H9 (cell line): ENCODE measurements around the gene NTNG2. TPM values are rescaled to one million over a fixed set of nuclear protein-coding genes. Genes with fewer than 3 reads are reported as not detected.

Experiments used
- DNase-seq: peaks from one replicate; pipeline ENCODE4 v3.0.0-alpha.2; 2017
- H2AFZ ChIP-seq: one replicate; pipeline ENCODE4 v1.6.1; 2013; ENCODE audit warnings: mild to moderate bottlenecking, low read length, control low read depth, moderate library complexity
- H2AK5ac ChIP-seq: 2 replicates; pipeline ENCODE4 v1.6.1; 2013; ENCODE audit warnings: low read length, control low read depth, mixed read lengths; ENCODE audit not compliant: insufficient read length
- H2BK120ac ChIP-seq: one replicate; pipeline ENCODE4 v1.6.1; 2013; ENCODE audit warnings: low read depth, mild to moderate bottlenecking, low read length, control low read depth, inconsistent platforms; ENCODE audit not compliant: poor library complexity, severe bottlenecking
- H2BK12ac ChIP-seq: 2 replicates; pipeline ENCODE4 v1.6.1; 2013; ENCODE audit warnings: low read length, control low read depth, mixed read lengths, low read depth; ENCODE audit not compliant: insufficient read length
- H2BK15ac ChIP-seq: 2 replicates; pipeline ENCODE4 v1.6.1; 2013; ENCODE audit warnings: low read depth, low read length, control low read depth
- H2BK20ac ChIP-seq: one replicate; pipeline ENCODE4 v1.6.1; 2013; ENCODE audit warnings: low read depth, mild to moderate bottlenecking, low read length, control low read depth, inconsistent platforms; ENCODE audit not compliant: poor library complexity, severe bottlenecking
- H2BK5ac ChIP-seq: 2 replicates; pipeline ENCODE4 v1.6.1; 2013; ENCODE audit warnings: low read length, control low read depth, mixed read lengths; ENCODE audit not compliant: insufficient read length
- H3K14ac ChIP-seq: 2 replicates; pipeline ENCODE4 v1.6.1; 2013; ENCODE audit warnings: low read length, control low read depth; ENCODE audit not compliant: insufficient read depth
- H3K18ac ChIP-seq: 2 replicates; pipeline ENCODE4 v1.6.1; 2013; ENCODE audit warnings: low read depth, mild to moderate bottlenecking, mixed read lengths, low read length, control low read depth; ENCODE audit not compliant: insufficient read length
- H3K23ac ChIP-seq: 2 replicates; pipeline ENCODE4 v1.6.1; 2013; ENCODE audit warnings: low read length, control low read depth, mixed read lengths, low read depth; ENCODE audit not compliant: insufficient read length
- H3K23me2 ChIP-seq: 2 replicates; pipeline ENCODE4 v1.6.1; 2013; ENCODE audit warnings: low read depth, mild to moderate bottlenecking, mixed read lengths, low read length, control low read depth; ENCODE audit not compliant: insufficient read length, poor library complexity, severe bottlenecking
- H3K27ac ChIP-seq: 2 replicates; pipeline ENCODE4 v1.5.1; 2013; ENCODE audit warnings: low read length, control low read depth, mixed read lengths, low read depth; ENCODE audit not compliant: insufficient read length
- H3K27me3 ChIP-seq: 2 replicates; pipeline ENCODE4 v1.6.1; 2013; ENCODE audit warnings: low read length, control low read depth, inconsistent platforms; ENCODE audit not compliant: insufficient read depth
- H3K4ac ChIP-seq: 2 replicates; pipeline ENCODE4 v1.6.1; 2013; ENCODE audit warnings: low read depth, mild to moderate bottlenecking, control low read depth, inconsistent platforms, low read length, moderate library complexity
- H3K4me1 ChIP-seq: 2 replicates; pipeline ENCODE4 v1.6.1; 2013; ENCODE audit warnings: low read length, control low read depth, inconsistent platforms; ENCODE audit not compliant: insufficient read depth
- H3K4me2 ChIP-seq: 2 replicates; pipeline ENCODE4 v1.6.1; 2013; ENCODE audit warnings: low read length, control low read depth, mixed read lengths; ENCODE audit not compliant: insufficient read length, insufficient read depth
- H3K56ac ChIP-seq: 2 replicates; pipeline ENCODE4 v1.6.1; 2013; ENCODE audit warnings: low read depth, mild to moderate bottlenecking, mixed read lengths, low read length, control low read depth; ENCODE audit not compliant: insufficient read length
- H3K79me1 ChIP-seq: 2 replicates; pipeline ENCODE4 v1.6.1; 2013; ENCODE audit warnings: low read depth, mild to moderate bottlenecking, moderate library complexity, low read length, control low read depth, inconsistent platforms; ENCODE audit not compliant: insufficient read depth, poor library complexity, severe bottlenecking
- H3K79me2 ChIP-seq: 2 replicates; pipeline ENCODE4 v1.6.1; 2013; ENCODE audit warnings: low read length, control low read depth, inconsistent platforms; ENCODE audit not compliant: insufficient read depth
- H3K9ac ChIP-seq: 2 replicates; pipeline ENCODE4 v1.6.1; 2013; ENCODE audit warnings: low read length, control low read depth, mixed read lengths; ENCODE audit not compliant: insufficient read length; ENCODE audit errors: extremely low read depth
- H3K9me3 ChIP-seq: one replicate; pipeline ENCODE4 v1.6.1; 2013; ENCODE audit warnings: low read depth, low read length, inconsistent platforms; ENCODE audit not compliant: control insufficient read depth
- H3T11ph ChIP-seq: one replicate; pipeline ENCODE4 v1.6.1; 2013; ENCODE audit warnings: mild to moderate bottlenecking, low read length, control low read depth, inconsistent platforms
- H4K20me1 ChIP-seq: one replicate; pipeline ENCODE4 v1.6.1; 2013; ENCODE audit not compliant: control insufficient read depth, insufficient read length, insufficient read depth
- H4K5ac ChIP-seq: 2 replicates; pipeline ENCODE4 v1.6.1; 2013; ENCODE audit warnings: low read depth, mild to moderate bottlenecking, mixed read lengths, low read length, control low read depth; ENCODE audit not compliant: insufficient read length
- H4K8ac ChIP-seq: replicated peaks from 2 replicates; pipeline ENCODE4 v1.6.1; 2013; ENCODE audit warnings: low read length, control low read depth, mixed read lengths, low read depth; ENCODE audit not compliant: insufficient read length
- H4K91ac ChIP-seq: 2 replicates; pipeline ENCODE4 v1.6.1; 2013; ENCODE audit warnings: low read depth, mild to moderate bottlenecking, moderate library complexity, mixed read lengths, low read length, control low read depth; ENCODE audit not compliant: insufficient read length
- H3K27ac Mint-ChIP-seq, 3 experiments: 2 replicates in 2 of 3; 3 replicates in 1 of 3; pipeline ENCODE4 v1.8.0; 2020 to 2021; ENCODE audit warnings: mixed read lengths in 3 of 3, mild to moderate bottlenecking in 1 of 3, moderate library complexity in 1 of 3
- H3K27me3 Mint-ChIP-seq: 2 replicates; pipeline ENCODE4 v1.8.0; 2021; ENCODE audit warnings: low read depth, mild to moderate bottlenecking, moderate library complexity, mixed read lengths
- H3K36me3 Mint-ChIP-seq, 3 experiments: 2 replicates in 2 of 3; 3 replicates in 1 of 3; pipeline ENCODE4 v1.8.0; 2020 to 2021; ENCODE audit warnings: low read depth in 3 of 3, mixed read lengths in 3 of 3; ENCODE audit not compliant: insufficient read depth in 1 of 3
- H3K4me1 Mint-ChIP-seq, 2 experiments: 2 replicates each; pipeline ENCODE4 v1.8.0; 2020; ENCODE audit warnings: mixed read lengths in 2 of 2
- H3K4me3 Mint-ChIP-seq, 2 experiments: 2 replicates in 1 of 2; 3 replicates in 1 of 2; pipeline ENCODE4 v1.8.0; 2020 to 2021; ENCODE audit warnings: mild to moderate bottlenecking in 2 of 2, mixed read lengths in 2 of 2, moderate library complexity in 1 of 2
- H3K9me3 Mint-ChIP-seq, 2 experiments: 2 replicates in 1 of 2; 3 replicates in 1 of 2; pipeline ENCODE4 v1.8.0; 2020; ENCODE audit warnings: mild to moderate bottlenecking in 2 of 2, mixed read lengths in 2 of 2, moderate library complexity in 1 of 2
- WGBS: extraction: QIAGEN DNeasy Blood & Tissue Kit; methylation state at CpG from one replicate; pipeline ENCODE4 v1.1.7; 2013; ENCODE audit warnings: missing lambda C conversion rate, low lambda C conversion rate, mixed read lengths; ENCODE audit not compliant: insufficient read length; ENCODE audit errors: extremely low coverage; 5-methylcytosine and 5-hydroxymethylcytosine counted together
- total RNA-seq: library from RNA; stranded (reverse); gene quantifications from 2 replicates; pipeline ENCODE4 v1.2.1, GENCODE V29; 2021
- TF ChIP-seq, protein P1 (sequence below): fragments of 200-600 bp; sonication (generic); conservative IDR thresholded peaks from 3 replicates; pipeline ENCODE4 v1.8.0; 2021; ENCODE audit warnings: antibody characterized with exemption, mild to moderate bottlenecking

NTNG2 gene
- total RNA-seq, 1 experiment from 2014 or later, result 0.52 TPM

DNA sequence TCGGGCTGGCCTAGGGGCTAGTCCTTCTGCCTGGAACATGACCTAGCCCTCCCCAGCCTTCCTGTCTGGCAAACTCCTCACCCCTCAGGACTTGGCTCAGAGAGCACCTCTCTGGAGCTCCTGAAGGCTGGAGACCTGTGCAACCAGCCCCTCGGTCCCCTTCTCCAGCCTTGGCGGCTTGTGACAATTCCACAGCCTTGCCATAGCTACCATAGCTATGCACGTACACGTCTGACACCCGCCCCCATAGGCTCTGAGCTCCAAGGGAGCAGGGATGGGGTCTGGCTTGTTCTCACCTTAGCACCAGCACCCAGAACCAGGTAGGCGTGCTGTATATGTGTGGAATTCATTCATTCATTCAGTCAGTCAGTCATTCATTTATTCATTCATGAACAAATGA, 49.7 kb downstream of the NTNG2 start:
- no peaks in the 10 kb centered on the region; a peak in 1 of 5 replicates for H3K9me3 Mint-ChIP-seq

More for the DNA sequence above, 49.7 kb downstream of the NTNG2 start:
- Histone ChIP-seq H3K9me3 (no peaks in the 10 kb centered on the region), H3T11ph (no peak overlapping the region), H2BK12ac (no peak overlapping the region), H2BK5ac (no peak overlapping the region), H3K23ac (no peak overlapping the region), H2AK5ac (no peak overlapping the region), H3K4ac (no peak overlapping the region), H3K79me1 (no peaks in the 10 kb centered on the region), H4K8ac (no peak overlapping the region), H2AFZ (no peak overlapping the region), H3K27ac (no peak overlapping the region), H4K91ac (no peak overlapping the region), H3K9ac (no peak overlapping the region), H3K27me3 (no peaks in the 10 kb centered on the region), H2BK15ac (no peak overlapping the region), H3K56ac (no peak overlapping the region), H4K5ac (no peak overlapping the region), H3K23me2 (peaks cover 6% of the 10 kb centered on the region), H4K20me1 (no peaks in the 10 kb centered on the region), H3K4me1 (no peaks in the 10 kb centered on the region), H3K4me2 (no peak overlapping the region), H3K18ac (no peak overlapping the region), H3K14ac (no peak overlapping the region), H2BK120ac (no peak overlapping the region), H2BK20ac (no peak overlapping the region), H3K79me2 (no peaks in the 10 kb centered on the region)
- H3K27me3 Mint-ChIP-seq, result peaks cover 4% of the 10 kb centered on the region
- no peak overlapping the region for H3K4me3 Mint-ChIP-seq
- no CpG with 5 or more reads among the region's 7 CpGs for whole genome bisulfite sequencing
- TF ChIP-seq, protein P1, sequence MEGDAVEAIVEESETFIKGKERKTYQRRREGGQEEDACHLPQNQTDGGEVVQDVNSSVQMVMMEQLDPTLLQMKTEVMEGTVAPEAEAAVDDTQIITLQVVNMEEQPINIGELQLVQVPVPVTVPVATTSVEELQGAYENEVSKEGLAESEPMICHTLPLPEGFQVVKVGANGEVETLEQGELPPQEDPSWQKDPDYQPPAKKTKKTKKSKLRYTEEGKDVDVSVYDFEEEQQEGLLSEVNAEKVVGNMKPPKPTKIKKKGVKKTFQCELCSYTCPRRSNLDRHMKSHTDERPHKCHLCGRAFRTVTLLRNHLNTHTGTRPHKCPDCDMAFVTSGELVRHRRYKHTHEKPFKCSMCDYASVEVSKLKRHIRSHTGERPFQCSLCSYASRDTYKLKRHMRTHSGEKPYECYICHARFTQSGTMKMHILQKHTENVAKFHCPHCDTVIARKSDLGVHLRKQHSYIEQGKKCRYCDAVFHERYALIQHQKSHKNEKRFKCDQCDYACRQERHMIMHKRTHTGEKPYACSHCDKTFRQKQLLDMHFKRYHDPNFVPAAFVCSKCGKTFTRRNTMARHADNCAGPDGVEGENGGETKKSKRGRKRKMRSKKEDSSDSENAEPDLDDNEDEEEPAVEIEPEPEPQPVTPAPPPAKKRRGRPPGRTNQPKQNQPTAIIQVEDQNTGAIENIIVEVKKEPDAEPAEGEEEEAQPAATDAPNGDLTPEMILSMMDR, result no peak
- H3K36me3 Mint-ChIP-seq, result no peaks in the 10 kb centered on the region
- no peak for DNase-seq
- H3K27ac Mint-ChIP-seq, result peak overlapping the region in 2 of 3 experiments; percentile 39 to 40; a peak in 2 of 7 replicates
- peaks cover 11 to 22% of the 10 kb centered on the region in 2 experiments for H3K4me1 Mint-ChIP-seq
